ENCODE measurements around the gene INPP5E.

GRCh38 chr9:136405481-136405880, 34.2 kb downstream of the INPP5E start:
- TF ChIP-seq, protein P1, sequence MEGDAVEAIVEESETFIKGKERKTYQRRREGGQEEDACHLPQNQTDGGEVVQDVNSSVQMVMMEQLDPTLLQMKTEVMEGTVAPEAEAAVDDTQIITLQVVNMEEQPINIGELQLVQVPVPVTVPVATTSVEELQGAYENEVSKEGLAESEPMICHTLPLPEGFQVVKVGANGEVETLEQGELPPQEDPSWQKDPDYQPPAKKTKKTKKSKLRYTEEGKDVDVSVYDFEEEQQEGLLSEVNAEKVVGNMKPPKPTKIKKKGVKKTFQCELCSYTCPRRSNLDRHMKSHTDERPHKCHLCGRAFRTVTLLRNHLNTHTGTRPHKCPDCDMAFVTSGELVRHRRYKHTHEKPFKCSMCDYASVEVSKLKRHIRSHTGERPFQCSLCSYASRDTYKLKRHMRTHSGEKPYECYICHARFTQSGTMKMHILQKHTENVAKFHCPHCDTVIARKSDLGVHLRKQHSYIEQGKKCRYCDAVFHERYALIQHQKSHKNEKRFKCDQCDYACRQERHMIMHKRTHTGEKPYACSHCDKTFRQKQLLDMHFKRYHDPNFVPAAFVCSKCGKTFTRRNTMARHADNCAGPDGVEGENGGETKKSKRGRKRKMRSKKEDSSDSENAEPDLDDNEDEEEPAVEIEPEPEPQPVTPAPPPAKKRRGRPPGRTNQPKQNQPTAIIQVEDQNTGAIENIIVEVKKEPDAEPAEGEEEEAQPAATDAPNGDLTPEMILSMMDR (IDR thresholded peaks at IDR 0.05) = no peak
- TF ChIP-seq POLR2A (IDR thresholded peaks at IDR 0.05) = no peak
